ENCODE results near the gene GEMIN5.

GRCh38 chr5:154940375-154940771 is 2.4 kb upstream of the GEMIN5 start:
- TF ChIP-seq EZH2 (IDR thresholded peaks at IDR 0.05; ENCODE audit: low read depth, unreplicated experiment), result no peak
- no peak for TF ChIP-seq POLR2AphosphoS5 (IDR thresholded peaks at IDR 0.05; ENCODE audit: low read depth)
- no peak for TF ChIP-seq STAT1 (IDR thresholded peaks at IDR 0.05; ENCODE audit: unreplicated experiment)
- TF ChIP-seq REST (IDR thresholded peaks at IDR 0.05; ENCODE audit: unreplicated experiment), result no peak
- no peak for TF ChIP-seq ZNF331 (CRISPR knock-in tag; IDR thresholded peaks at IDR 0.05; ENCODE audit: low read depth)
- TF ChIP-seq EZH2phosphoT487 (IDR thresholded peaks at IDR 0.05; ENCODE audit: unreplicated experiment), result no peak
- no peak for TF ChIP-seq CTCF (conservative IDR thresholded peaks at IDR 0.05; ENCODE audit: low read depth in 2 of 2)
- no peak for TF ChIP-seq ETS1 (IDR thresholded peaks at IDR 0.05)
- no peak for TF ChIP-seq JUNB (IDR thresholded peaks at IDR 0.05; ENCODE audit: unreplicated experiment)
- no peak for TF ChIP-seq CREB1 (CRISPR knock-in tag; IDR thresholded peaks at IDR 0.05; ENCODE audit: low read depth)

All from GM23338 (cell line).